Activated naive CD8-positive, alpha-beta T cell (primary cell): ENCODE results near the gene LONP1.
"Not testable (repeated sequence)": the region's sequence is repeated elsewhere in the genome, so short reads cannot be mapped to it uniquely, and the experiment has no call there.

Source experiments
- H3K27ac Mint-ChIP-seq: one replicate; pipeline ENCODE4 v1.8.0; 2021; ENCODE audit warnings: mixed read lengths
- H3K27me3 Mint-ChIP-seq: one replicate; pipeline ENCODE4 v1.8.0; 2021; ENCODE audit warnings: mixed read lengths
- H3K36me3 Mint-ChIP-seq: one replicate; pipeline ENCODE4 v1.8.0; 2021; ENCODE audit warnings: mixed read lengths
- H3K4me1 Mint-ChIP-seq: one replicate; pipeline ENCODE4 v1.8.0; 2021; ENCODE audit warnings: low read depth, mixed read lengths
- H3K4me3 Mint-ChIP-seq: one replicate; pipeline ENCODE4 v1.8.0; 2021; ENCODE audit warnings: mild to moderate bottlenecking, mixed read lengths
- H3K9me3 Mint-ChIP-seq: one replicate; pipeline ENCODE4 v1.8.0; 2021; ENCODE audit warnings: low read depth, mixed read lengths

LONP1 gene

DNA sequence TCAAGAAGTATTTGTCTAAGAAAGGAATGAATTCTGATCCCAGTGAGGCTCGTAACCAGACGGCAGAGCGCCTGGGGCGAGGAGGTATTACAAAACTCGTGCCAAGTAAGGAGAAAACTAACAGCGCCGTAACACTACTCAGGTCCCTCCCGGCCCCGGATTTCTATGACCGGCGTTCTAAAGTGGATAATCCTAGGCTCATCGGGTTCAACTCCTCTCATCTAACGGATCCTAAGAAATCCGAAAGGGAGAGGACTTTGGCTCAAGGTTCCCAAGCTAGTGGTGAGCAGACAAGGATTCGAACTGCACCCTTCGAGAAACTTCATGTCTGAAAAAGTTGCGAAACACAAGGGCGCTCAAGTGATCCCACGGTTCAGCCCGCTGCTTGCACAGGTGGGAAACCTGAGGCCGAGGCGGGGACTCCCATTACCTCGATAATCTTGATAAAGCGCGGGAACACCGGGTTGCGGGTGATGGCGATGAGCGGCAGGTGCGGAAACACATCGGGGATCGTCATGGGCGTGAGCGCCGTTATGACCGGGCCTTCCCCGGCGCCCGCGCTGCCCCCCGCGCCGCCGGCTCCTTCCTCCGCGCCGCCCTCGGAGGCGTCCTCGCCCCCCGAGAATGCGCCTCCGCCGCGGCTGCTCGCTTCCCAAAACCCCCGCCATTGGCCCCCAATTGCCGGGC is 529 bp downstream of the LONP1 start:
- Mint-ChIP-seq H3K27me3 (no peaks in the 10 kb centered on the region), H3K9me3 (no peaks in the 10 kb centered on the region), H3K4me3 (peak overlapping the region; percentile 97), H3K36me3 (peaks cover 11% of the 10 kb centered on the region), H3K27ac (peak overlapping the region; percentile 97), H3K4me1 (peaks cover 26% of the 10 kb centered on the region)

DNA sequence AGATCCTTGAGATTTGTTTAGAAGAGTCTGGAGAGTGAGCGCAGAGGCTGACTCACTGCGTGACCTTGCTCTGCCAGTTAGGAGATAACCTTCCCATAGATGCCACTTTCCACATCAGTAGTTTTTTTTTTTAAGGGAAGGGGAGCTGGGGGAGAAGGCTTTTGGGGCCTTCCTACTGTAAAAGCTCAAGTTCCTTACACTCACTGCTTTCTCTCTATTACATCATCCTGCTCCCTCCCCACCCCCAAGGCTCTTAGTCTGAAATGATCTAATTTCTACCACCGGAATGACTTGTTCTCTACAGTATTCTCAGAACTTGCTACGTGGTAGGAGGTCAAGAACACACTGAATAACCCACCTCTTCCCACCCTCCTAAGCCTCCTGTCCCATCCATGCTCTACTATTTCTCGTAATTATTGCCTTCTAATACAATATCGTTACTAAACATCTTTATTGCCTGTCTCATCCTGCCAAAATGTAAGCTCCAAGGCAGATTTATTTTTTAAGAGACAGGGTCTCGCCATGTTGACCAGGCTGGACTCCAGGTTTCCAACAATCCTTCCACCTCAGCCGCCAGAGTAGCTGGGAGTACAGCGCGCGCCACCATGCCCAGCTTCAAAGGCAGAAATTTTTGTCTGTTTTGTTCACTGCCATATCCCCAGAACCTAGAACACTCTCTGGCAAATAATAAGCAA is 1.2 kb downstream of the LONP1 start:
- H3K4me3 Mint-ChIP-seq: peak overlapping the region; percentile 97
- H3K27ac Mint-ChIP-seq: peak overlapping the region; percentile 97

DNA sequence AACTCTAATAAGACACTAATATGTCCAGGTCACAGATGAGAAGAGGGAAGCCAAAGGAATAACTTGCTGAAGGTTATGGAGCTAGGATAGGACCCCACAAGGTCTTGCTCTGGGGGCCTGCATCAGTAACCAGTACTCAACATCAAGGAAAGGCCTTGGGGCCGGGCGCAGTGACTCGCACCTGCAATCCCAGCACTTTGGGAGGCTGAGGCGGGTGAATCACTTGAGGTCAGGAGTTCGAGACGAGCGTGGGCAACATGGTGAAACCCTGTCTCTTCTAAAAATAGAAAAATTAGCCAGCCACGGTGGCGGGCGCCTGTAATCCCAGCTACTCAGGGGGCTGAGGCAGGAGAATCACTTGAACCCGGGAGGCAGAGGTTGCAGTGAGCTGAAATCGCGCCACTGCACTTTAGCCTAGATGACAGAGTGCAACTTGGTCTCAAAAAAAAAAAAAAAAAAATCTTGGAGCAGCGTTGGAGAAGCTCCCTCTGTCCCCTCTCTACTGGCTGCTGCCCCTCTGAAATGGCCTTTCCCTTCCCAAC is 1.8 kb downstream of the LONP1 start:
- Mint-ChIP-seq H3K27ac (peak overlapping the region; percentile 97), H3K4me1 (peaks cover 26% of the 10 kb centered on the region), H3K36me3 (peaks cover 11% of the 10 kb centered on the region), H3K4me3 (peak overlapping the region; percentile 97), H3K9me3 (no peaks in the 10 kb centered on the region), H3K27me3 (no peaks in the 10 kb centered on the region)

More for the DNA sequence above, 1.2 kb downstream of the LONP1 start:
- H3K4me1 Mint-ChIP-seq: peaks cover 26% of the 10 kb centered on the region
- no peaks in the 10 kb centered on the region for H3K9me3 Mint-ChIP-seq
- no peaks in the 10 kb centered on the region for H3K27me3 Mint-ChIP-seq
- peaks cover 11% of the 10 kb centered on the region for H3K36me3 Mint-ChIP-seq

DNA sequence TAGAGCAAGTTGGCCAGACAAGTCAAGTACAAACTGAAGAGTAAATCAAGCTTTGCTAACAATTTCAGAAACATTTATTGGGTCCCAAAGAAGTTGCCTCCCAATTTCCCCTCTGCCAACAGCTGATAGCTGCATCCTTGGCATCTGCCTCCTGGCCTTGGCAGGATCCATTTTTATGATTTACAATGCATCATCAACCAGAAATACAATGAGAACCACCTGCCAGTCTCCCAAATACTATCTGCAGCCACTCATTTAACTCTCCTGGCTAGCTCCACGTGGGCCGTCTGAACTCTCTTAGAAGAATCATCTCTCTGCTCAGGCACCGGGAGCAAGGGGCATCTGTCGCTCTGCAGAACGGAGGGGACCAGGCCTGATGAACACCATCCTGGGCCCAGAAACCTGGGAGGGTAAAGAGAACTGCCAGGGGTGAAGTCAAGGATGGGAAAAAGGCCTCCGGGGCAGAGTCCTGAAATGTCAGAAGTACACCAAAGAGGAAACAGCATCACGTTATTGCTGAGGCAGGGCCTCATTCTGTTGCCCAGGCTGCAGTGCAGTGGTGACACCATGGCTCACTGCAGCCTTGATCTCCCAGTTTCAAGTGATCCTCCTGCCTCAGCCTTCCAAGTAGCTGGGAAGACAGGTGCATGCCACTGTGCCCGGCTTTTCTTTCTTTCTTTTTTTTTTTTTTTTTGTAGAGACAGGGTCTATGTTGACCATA is 2.6 kb downstream of the LONP1 start:
- Mint-ChIP-seq H3K27me3 (no peaks in the 10 kb centered on the region), H3K9me3 (no peaks in the 10 kb centered on the region), H3K36me3 (peaks cover 11% of the 10 kb centered on the region), H3K4me3 (peak overlapping the region; percentile 97), H3K27ac (peak overlapping the region; percentile 97), H3K4me1 (peaks cover 26% of the 10 kb centered on the region)

DNA sequence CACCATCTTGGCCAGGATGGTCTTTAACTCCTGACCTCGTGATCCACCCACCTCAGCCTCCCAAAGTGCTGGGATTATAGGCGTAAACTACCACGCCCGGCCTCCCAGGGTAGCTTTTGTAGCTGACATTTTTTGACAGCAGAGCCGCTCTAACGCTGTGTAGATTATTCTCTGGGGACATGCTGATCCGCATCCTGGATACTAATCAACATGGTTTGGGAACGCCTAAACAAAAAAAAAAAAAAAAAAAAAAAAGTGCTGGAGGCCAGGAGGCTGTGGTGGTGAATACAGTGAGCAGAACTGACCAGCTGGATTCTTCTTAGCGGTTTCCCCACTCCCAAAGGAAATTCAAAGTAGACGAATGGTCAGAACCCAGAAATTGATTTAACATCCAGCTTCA is 5.1 kb downstream of the LONP1 start:
- Mint-ChIP-seq H3K9me3 (no peaks in the 10 kb centered on the region), H3K4me1 (peaks cover 26% of the 10 kb centered on the region), H3K27me3 (no peaks in the 10 kb centered on the region), H3K27ac (no peak overlapping the region), H3K4me3 (no peak overlapping the region), H3K36me3 (peaks cover 11% of the 10 kb centered on the region)

DNA sequence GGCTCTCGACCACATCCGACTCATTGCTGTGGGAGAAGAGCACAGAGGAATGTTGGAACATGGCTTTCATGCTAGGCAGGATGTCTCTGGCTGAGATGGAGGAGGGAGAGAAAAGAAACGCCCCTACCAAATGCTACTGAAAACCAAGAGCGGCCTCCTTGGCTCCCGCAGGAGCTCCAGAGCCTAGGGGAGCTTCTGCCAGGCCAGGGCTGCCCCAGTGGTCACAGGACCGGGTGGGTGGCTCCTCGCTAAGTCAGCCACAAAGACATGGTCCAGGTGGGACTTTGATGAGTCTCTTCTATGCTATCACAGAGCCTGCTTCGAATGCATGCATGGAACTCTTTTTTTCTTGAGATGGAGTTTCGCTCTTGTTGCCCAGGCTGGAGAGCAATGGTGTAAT is 6.7 kb downstream of the LONP1 start:
- Mint-ChIP-seq H3K4me1 (peaks cover 19% of the 10 kb centered on the region), H3K27me3 (no peaks in the 10 kb centered on the region), H3K4me3 (no peak overlapping the region), H3K36me3 (peaks cover 6% of the 10 kb centered on the region), H3K27ac (no peak overlapping the region), H3K9me3 (no peaks in the 10 kb centered on the region)

DNA sequence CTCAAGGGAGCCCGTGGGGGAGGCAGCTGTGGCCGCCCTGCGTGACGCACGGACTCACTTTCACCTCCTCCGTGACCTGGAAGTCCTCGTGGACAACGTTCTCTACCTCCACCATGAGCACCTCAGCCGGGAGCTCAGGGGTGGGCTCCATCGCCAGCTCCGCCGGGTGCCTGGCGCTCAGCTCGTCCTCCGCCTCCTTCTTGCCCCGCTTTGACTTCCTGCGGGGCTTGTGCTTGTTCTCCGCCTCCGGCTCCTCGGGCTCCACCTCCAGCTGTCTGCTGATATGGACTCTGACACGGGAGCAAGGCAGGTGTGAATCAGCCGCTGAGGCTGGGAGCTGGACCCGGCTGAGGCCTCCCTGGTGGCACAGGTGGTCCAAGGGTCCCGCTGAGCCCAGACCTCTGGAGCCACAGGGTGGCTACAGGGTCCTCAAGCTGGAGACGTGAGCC is 8.2 kb downstream of the LONP1 start:
- no peaks in the 10 kb centered on the region for H3K9me3 Mint-ChIP-seq
- H3K4me1 Mint-ChIP-seq: peaks cover 7% of the 10 kb centered on the region
- H3K27me3 Mint-ChIP-seq: no peaks in the 10 kb centered on the region
- H3K36me3 Mint-ChIP-seq: peaks cover 3% of the 10 kb centered on the region
- no peak overlapping the region for H3K27ac Mint-ChIP-seq
- H3K4me3 Mint-ChIP-seq: no peak overlapping the region

DNA sequence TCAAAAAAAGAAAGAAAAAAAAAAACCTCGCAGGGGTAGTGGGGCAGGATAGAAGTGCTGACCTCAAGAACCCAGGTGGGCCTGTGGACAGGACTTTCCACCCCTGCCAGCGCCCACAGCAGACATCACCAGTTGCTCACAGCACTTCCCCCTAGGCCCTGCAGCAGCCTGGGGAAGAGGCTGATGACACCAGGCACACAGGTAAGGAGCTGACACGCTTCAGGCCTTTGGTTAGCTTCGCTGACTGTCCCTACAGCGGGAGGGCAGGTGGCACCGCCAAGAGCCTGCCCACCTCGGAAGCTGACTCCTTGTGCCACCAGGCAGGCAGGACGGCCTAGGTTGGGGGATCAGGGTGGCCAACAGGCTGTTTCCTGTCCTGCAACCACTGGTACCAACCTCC is 8.9 kb downstream of the LONP1 start:
- H3K4me3 Mint-ChIP-seq: no peak overlapping the region
- H3K27me3 Mint-ChIP-seq: no peaks in the 10 kb centered on the region
- peaks cover 3% of the 10 kb centered on the region for H3K4me1 Mint-ChIP-seq
- no peaks in the 10 kb centered on the region for H3K9me3 Mint-ChIP-seq
- H3K27ac Mint-ChIP-seq: no peak overlapping the region
- H3K36me3 Mint-ChIP-seq: peaks cover 3% of the 10 kb centered on the region

DNA sequence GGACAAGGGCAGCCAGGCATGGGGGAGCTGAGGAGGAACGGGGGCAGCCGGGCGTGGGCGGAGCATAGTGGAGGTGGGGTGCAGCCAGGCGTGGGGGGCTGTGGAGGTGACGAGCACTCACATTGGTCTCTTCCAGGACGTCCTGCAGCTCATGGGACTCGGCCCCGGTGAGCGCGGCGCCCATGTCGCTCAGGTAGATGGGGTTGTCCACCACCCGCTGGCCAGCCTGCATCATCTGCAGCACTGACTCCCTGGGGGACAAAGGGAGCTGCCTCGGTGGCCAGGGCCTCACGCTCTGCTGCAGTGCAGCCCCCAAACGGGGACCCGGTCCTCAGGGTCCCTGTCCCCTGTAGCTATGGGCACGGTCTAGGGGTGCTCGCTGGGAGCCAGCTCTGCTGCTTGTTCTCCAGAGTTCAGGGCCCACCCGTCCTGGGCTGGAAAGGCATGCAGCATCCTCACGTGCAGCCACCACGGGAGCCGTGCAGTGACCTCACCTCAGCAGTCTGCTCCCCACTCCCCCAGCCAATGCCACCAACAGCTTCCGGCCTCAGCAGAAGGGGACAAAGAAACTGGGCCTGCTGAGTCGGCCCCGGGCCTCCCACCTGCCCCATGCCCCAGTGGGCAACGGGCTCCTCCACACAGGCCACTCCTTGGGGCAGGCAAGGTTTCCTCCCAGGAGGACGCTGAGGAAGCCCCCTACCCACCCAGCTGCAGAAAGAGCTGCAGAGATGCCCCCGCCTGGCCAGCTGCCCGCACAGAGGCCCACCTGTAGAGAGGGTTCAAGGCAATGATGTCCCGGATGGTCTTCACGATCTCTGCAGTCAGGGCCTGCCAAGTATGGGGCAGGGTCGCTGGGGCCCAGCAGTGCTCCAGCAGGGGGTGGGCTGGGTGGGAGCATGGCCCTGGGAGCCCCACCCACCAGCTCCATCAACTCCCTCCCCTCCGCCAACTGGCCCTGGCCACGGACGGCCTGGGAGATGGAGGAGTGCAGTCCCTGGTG is 12.1 kb downstream of the LONP1 start:
- Mint-ChIP-seq H3K27ac (no peak overlapping the region), H3K4me1 (no peaks in the 10 kb centered on the region), H3K27me3 (no peaks in the 10 kb centered on the region), H3K9me3 (no peaks in the 10 kb centered on the region), H3K36me3 (no peaks in the 10 kb centered on the region), H3K4me3 (no peak overlapping the region)

DNA sequence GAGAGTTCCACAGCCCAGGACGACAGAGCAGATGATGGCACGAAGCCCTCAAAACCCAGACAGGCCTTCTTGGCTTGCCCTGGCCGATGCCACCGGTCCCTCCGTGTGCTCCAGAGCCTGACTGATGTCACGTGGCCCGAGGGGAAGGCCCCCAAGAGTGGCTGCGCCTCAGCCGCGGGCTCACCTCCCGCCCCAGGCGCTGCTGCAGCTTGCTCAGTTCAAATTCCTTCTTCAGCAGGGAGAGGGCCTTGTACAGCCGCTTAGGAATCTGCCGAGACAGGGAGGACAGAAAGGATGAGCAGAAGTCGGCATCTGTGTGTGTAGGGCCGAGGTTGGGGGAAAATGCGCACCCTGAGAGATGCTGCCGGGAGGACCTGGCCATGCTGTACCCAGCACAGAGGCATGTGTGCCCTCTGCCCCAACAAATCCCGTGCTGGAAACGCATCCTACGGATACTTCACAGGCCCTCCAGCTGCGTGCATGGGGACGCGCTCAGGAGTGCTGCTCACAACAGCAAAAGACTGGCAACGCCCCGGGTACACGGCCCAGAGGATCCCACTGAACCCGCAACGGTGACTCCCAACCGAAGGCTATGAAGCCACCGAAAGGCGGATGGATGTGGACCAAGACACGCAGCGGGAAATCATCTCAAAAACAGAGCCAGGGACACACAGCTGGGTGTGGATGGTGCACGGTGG is 12.9 kb downstream of the LONP1 start:
- Mint-ChIP-seq H3K36me3 (no peaks in the 10 kb centered on the region), H3K27ac (no peak overlapping the region), H3K4me1 (no peaks in the 10 kb centered on the region), H3K27me3 (no peaks in the 10 kb centered on the region), H3K9me3 (no peaks in the 10 kb centered on the region), H3K4me3 (no peak overlapping the region)

DNA sequence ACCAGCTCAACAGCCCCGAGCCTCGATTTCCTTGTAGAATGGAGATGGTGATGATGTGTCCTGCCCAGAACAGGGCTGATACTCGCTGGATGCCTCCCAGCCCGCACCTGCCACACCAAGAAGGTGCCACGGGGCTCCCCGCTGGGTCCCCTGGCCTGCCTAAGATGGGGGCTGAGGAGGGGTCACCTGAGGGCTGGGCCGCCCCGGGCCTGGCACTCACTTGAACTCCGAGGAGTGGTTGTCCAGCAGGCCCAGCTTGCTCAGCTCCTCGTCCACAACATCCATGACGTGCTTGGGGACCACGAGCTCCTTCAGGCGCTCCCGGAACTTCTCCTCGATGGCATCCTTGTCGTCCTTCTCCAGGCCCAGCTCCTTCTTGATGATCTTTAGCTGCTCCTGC is 14.4 kb downstream of the LONP1 start:
- Mint-ChIP-seq H3K36me3 (peaks cover 3% of the 10 kb centered on the region), H3K9me3 (no peaks in the 10 kb centered on the region), H3K4me1 (no peaks in the 10 kb centered on the region), H3K4me3 (no peak overlapping the region), H3K27ac (no peak overlapping the region), H3K27me3 (no peaks in the 10 kb centered on the region)

DNA sequence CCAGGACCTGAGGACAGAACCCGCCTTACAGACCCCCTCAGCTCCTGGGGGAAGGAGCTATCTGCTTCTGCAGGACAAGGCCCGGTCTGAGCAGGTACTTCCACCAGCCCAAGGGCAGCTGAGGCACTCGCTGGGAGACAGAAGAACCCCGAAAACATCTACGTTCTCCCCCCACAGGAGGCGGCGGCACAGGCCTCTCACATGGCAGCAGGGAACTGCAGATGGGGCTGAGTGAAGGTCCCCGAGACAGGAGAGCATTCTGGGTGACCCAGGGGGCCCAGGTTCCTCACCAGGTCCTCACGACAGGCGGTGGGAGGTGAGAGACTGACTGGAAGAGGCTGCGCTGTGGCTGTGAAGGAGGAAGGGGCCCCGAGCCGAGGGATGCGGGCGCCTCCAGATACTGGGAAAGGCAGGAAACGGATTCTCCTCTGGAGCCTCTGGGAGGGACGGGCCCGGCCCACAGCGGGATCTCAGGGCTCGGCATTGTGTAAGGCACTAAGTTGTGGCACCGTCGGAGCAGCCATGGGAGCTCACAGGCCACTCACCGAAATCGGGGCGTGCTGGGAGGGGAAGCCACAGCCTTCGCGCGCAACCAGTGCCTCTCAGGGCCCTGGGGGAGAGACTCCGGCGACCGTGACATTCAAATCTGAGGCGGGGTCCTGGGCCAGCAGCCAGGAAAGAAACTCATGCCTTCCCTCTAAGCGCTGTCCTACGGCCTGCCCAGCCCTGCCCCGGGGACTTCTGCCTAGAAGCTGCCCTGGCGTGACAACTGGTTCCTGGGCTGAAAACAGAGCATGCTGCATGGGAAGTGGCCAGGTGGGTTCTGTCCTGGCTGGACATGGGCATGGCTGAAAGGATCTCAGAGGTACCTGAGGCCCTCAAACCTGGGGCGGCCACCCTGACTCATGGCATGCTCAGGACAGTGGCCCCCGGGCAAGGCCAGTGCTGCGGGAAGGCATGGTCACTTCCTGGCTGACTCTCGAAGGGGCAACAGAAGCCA is 15.8 kb downstream of the LONP1 start:
- Mint-ChIP-seq H3K4me1 (no peaks in the 10 kb centered on the region), H3K27me3 (no peaks in the 10 kb centered on the region), H3K36me3 (peaks cover 3% of the 10 kb centered on the region), H3K27ac (no peak overlapping the region), H3K4me3 (no peak overlapping the region), H3K9me3 (no peaks in the 10 kb centered on the region)

DNA sequence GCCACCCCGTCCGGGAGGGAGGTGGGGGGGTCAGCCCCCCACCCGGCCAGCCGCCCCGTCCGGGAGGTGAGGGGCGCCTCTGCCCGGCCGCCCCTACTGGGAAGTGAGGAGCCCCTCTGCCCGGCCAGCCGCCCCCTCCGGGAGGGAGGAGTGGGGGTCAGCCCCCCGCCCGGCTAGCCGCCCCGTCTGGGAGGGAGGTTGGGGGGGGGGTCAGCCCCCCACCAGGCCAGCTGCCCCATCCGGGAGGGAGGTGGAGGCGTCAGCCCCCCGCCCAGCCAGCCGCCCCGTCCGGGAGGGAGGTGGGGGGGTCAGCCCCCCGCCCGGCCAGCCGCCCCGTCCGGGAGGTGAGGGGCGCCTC is 17.9 kb downstream of the LONP1 start:
- H3K27ac Mint-ChIP-seq, H3K4me1 Mint-ChIP-seq, H3K27me3 Mint-ChIP-seq, H3K4me3 Mint-ChIP-seq, H3K36me3 Mint-ChIP-seq, H3K9me3 Mint-ChIP-seq: not testable (repeated sequence)
